ENCODE data around the gene OGFRL1. TPM values are rescaled to one million over a fixed set of nuclear protein-coding genes. Genes with fewer than 3 reads are reported as not detected.

OGFRL1 gene
- total RNA-seq, 1 donor from 2014 or later = 48.7 TPM

DNA sequence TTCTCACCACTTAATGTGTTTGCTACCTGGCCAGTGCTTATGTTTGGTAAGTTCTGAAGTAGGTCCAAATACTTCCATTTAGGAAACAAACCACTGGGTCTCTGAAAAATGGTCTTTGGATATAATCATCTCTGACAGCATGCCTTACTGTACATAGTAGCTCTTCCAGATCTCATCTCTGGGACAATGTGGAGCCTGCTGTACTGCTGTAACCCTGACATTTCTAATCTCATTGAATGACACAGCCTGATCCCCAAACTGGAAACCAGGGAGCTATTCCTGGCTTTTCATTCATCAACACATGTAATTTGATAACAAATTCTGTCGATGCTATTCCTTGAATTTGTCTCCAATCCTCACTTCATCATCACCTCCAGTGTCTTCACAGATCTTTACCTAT is 23.5 kb downstream of the OGFRL1 start:
- TF ChIP-seq, protein P1, sequence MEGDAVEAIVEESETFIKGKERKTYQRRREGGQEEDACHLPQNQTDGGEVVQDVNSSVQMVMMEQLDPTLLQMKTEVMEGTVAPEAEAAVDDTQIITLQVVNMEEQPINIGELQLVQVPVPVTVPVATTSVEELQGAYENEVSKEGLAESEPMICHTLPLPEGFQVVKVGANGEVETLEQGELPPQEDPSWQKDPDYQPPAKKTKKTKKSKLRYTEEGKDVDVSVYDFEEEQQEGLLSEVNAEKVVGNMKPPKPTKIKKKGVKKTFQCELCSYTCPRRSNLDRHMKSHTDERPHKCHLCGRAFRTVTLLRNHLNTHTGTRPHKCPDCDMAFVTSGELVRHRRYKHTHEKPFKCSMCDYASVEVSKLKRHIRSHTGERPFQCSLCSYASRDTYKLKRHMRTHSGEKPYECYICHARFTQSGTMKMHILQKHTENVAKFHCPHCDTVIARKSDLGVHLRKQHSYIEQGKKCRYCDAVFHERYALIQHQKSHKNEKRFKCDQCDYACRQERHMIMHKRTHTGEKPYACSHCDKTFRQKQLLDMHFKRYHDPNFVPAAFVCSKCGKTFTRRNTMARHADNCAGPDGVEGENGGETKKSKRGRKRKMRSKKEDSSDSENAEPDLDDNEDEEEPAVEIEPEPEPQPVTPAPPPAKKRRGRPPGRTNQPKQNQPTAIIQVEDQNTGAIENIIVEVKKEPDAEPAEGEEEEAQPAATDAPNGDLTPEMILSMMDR (IDR thresholded peaks at IDR 0.05; ENCODE audit: insufficient read depth, low read length, poor library complexity, severe bottlenecking) = no peak
- Histone ChIP-seq H3K27me3 (ENCODE audit: control insufficient read depth, insufficient read depth, low read length) (no peaks in the 10 kb centered on the region), H3K4me3 (ENCODE audit: low read depth, low read length) (no peak overlapping the region), H3K36me3 (ENCODE audit: control insufficient read depth, insufficient read depth, low read length) (no peaks in the 10 kb centered on the region)
- DNase-seq (ENCODE audit: low read depth) = no peak

DNA sequence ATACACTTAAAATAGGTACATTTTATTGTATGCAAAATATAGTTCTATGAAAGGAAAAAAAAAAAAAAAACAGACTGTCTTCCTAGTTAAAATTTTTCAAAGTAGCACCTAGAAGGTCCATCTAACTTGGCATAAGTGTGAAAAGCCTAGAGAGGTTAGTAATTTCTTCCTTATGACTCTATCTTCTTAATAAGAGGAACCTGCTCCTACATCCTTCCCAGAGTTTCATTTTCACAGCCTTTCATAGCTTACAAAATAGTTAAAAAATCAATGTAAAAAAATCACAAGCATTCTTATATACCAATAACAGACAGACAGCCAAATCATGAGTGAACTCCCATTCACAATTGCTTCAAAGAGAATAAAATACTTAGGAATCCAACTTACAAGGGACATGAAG is 28.8 kb downstream of the OGFRL1 start:
- Histone ChIP-seq H3K4me3 (ENCODE audit: low read depth, low read length) (no peak overlapping the region), H3K36me3 (ENCODE audit: control insufficient read depth, insufficient read depth, low read length) (no peaks in the 10 kb centered on the region), H3K27me3 (ENCODE audit: control insufficient read depth, insufficient read depth, low read length) (no peaks in the 10 kb centered on the region)
- no peak for DNase-seq (ENCODE audit: low read depth)
- TF ChIP-seq, protein P1 (IDR thresholded peaks at IDR 0.05; ENCODE audit: insufficient read depth, low read length, poor library complexity, severe bottlenecking) = no peak

DNA sequence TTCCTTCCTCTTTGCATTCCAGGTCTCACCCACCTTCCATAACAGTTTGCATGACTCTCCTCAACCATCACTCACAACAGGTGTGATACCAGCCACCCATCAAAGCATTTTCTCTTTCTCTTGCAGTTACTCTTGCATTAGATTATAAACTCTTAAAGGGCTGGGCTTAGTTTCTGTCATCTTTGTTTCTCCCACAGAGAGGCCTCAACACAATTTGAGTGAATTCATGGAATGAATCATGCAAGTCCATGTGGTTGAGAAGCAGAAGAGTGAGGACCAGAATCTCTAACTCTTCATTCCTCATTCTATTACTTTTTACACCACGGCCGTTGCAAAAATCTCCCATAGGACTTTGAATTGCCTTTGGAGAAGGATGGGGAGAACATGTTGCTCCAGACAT is 31.4 kb downstream of the OGFRL1 start:
- TF ChIP-seq, protein P1 (IDR thresholded peaks at IDR 0.05; ENCODE audit: insufficient read depth, low read length, poor library complexity, severe bottlenecking) = no peak
- no peak for DNase-seq (ENCODE audit: low read depth)
- no peak overlapping the region for H3K4me3 ChIP-seq (ENCODE audit: low read depth, low read length)
- no peaks in the 10 kb centered on the region for H3K36me3 ChIP-seq (ENCODE audit: control insufficient read depth, insufficient read depth, low read length)
- no peaks in the 10 kb centered on the region for H3K27me3 ChIP-seq (ENCODE audit: control insufficient read depth, insufficient read depth, low read length)

DNA sequence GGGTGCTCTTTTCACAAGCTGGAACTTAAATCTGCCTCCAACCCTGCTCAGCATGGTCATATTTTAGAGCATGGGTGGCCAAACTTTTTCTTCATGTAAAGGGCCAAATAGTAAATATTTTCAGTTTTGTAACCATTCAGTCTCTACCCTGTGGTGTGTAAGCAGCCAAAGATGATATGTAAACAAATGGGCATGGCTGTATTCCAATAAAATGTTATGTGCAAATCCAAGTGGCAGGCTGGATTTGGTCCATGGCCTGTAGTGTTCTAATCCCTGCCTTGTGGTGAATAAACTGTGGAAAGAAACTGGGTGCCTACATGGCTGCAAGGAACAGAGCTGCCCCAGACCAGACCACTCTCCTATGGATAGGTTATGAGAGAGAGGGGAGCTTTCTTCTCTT is 32.7 kb downstream of the OGFRL1 start:
- TF ChIP-seq, protein P1 (IDR thresholded peaks at IDR 0.05; ENCODE audit: insufficient read depth, low read length, poor library complexity, severe bottlenecking) = no peak
- Histone ChIP-seq H3K4me3 (ENCODE audit: low read depth, low read length) (no peak overlapping the region), H3K36me3 (ENCODE audit: control insufficient read depth, insufficient read depth, low read length) (no peaks in the 10 kb centered on the region), H3K27me3 (ENCODE audit: control insufficient read depth, insufficient read depth, low read length) (no peaks in the 10 kb centered on the region)
- DNase-seq (ENCODE audit: low read depth) = no peak

DNA sequence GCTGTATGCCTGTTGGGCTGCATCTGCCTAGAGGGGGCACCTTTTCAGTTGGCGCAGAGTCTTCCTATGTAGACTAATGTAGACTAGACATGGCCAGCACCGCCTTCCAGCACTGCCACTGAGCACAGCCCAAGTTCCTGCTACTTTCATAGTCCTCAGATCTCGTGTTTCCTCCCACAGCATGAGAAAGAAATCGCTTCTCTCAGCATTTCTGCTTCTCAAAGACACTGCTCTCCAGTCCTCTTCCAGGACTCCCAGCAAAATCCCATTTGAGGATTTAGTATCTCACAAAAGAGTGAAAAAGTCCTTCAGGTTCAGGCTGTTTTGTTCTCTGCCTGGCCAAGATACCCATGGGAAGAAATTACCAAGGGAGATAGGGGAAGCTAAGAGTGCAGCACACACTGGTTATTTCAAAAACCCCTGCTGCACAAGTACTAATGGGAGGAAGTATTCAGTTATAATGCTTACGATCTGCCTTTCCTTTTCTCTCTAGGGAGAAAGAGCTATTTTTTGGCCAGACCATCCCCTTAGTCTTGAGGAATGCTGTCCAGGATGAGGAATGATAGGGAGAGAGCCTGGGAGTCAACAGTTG is 35.7 kb downstream of the OGFRL1 start:
- Histone ChIP-seq H3K27me3 (ENCODE audit: control insufficient read depth, insufficient read depth, low read length) (no peaks in the 10 kb centered on the region), H3K4me3 (ENCODE audit: low read depth, low read length) (no peak overlapping the region), H3K36me3 (ENCODE audit: control insufficient read depth, insufficient read depth, low read length) (no peaks in the 10 kb centered on the region)
- TF ChIP-seq, protein P1 (IDR thresholded peaks at IDR 0.05; ENCODE audit: insufficient read depth, low read length, poor library complexity, severe bottlenecking) = no peak
- DNase-seq (ENCODE audit: low read depth) = no peak

DNA sequence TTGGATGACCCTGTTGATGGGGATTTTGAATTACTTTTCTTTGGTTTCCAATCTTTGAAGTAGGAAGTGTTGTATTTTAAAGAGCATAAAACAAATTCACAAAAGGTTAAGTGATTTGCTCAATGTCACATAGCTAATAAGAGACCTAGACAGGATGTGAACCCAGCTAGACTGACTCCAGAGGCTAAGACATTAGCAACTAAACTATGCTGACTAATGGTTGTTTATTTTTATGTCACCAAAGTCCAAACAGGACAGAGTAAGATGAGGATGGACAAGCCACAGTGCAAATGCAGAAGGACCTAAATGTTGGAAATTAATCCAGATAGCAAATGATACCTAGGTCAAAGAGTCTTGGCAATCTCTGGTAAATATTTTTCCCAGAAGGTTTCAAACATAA is 38.0 kb downstream of the OGFRL1 start:
- Histone ChIP-seq H3K4me3 (ENCODE audit: low read depth, low read length) (no peak overlapping the region), H3K36me3 (ENCODE audit: control insufficient read depth, insufficient read depth, low read length) (no peaks in the 10 kb centered on the region), H3K27me3 (ENCODE audit: control insufficient read depth, insufficient read depth, low read length) (no peaks in the 10 kb centered on the region)
- TF ChIP-seq, protein P1 (IDR thresholded peaks at IDR 0.05; ENCODE audit: insufficient read depth, low read length, poor library complexity, severe bottlenecking) = no peak
- DNase-seq (ENCODE audit: low read depth) = no peak

Data from kidney epithelial cell (primary cell).